NB4 (cell line): ENCODE measurements around the gene RPS6KA1.

Source experiments
- DNase-seq: peaks from one replicate; pipeline ENCODE4 v3.0.0; 2010; ENCODE audit warnings: low read depth
- H3K4me3 ChIP-seq: one replicate; pipeline ENCODE4 v1.5.1; 2011; ENCODE audit warnings: mild to moderate bottlenecking, low read depth, low read length, moderate library complexity
- MYC ChIP-seq: IDR thresholded peaks from 2 replicates; pipeline ENCODE4 v1.6.1; 2011; ENCODE audit warnings: low read depth, low read length
- POLR2A ChIP-seq: IDR thresholded peaks from 2 replicates; pipeline ENCODE4 v1.6.1; 2011; ENCODE audit warnings: mild to moderate bottlenecking; ENCODE audit not compliant: insufficient read length; ENCODE audit errors: extremely low read depth
- TF ChIP-seq, protein P1 (sequence below): IDR thresholded peaks from one replicate; pipeline ENCODE4 v1.5.1; 2012; ENCODE audit warnings: low read depth, low read length
- TF ChIP-seq, protein P2 (sequence below): IDR thresholded peaks from 2 replicates; pipeline ENCODE4 v1.6.1; 2011; ENCODE audit warnings: low read depth, low read length

The RPS6KA1 gene

DNA sequence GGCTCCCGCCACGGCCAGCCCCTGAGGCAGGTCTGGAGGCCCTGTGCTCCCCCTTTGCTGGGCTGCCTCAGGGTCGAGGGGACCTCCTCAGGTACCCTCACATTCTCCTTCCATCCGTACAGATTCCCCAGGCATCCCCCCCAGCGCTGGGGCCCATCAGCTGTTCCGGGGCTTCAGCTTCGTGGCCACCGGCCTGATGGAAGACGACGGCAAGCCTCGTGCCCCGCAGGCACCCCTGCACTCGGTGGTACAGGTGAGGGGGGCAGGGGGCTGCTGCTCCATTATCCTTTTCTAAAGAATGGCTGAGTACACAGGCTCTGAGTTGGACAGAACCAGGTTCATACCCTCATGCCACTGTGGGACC lies 29.1 kb downstream of the RPS6KA1 start:
- H3K4me3 ChIP-seq, result no peak overlapping the region
- no peak for TF ChIP-seq POLR2A
- TF ChIP-seq, protein P1, sequence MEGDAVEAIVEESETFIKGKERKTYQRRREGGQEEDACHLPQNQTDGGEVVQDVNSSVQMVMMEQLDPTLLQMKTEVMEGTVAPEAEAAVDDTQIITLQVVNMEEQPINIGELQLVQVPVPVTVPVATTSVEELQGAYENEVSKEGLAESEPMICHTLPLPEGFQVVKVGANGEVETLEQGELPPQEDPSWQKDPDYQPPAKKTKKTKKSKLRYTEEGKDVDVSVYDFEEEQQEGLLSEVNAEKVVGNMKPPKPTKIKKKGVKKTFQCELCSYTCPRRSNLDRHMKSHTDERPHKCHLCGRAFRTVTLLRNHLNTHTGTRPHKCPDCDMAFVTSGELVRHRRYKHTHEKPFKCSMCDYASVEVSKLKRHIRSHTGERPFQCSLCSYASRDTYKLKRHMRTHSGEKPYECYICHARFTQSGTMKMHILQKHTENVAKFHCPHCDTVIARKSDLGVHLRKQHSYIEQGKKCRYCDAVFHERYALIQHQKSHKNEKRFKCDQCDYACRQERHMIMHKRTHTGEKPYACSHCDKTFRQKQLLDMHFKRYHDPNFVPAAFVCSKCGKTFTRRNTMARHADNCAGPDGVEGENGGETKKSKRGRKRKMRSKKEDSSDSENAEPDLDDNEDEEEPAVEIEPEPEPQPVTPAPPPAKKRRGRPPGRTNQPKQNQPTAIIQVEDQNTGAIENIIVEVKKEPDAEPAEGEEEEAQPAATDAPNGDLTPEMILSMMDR, result no peak
- DNase-seq, result no peak

DNA sequence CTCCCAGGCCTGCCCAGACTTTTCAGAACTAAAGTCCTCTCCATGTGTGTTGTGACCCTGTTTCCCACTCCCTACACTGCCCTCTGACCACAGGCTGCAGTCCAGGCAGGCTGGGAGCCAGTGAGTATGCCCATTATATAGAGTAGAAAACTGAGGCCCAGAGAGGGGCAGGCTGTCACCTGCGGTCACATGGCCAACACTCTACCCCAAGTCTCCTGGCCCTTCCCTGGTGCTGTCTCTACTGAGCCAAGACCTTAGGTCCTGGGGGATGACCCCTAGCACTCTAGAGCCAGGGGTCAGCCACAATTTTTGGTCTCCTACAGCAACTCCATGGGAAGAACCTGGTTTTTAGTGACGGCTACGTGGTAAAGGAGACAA lies 30.8 kb downstream of the RPS6KA1 start:
- DNase-seq, result no peak
- no peak overlapping the region for H3K4me3 ChIP-seq
- TF ChIP-seq, protein P2, sequence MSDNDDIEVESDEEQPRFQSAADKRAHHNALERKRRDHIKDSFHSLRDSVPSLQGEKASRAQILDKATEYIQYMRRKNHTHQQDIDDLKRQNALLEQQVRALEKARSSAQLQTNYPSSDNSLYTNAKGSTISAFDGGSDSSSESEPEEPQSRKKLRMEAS, result no peak
- TF ChIP-seq POLR2A (no peak), MYC (no peak)
- TF ChIP-seq, protein P1, result no peak

DNA sequence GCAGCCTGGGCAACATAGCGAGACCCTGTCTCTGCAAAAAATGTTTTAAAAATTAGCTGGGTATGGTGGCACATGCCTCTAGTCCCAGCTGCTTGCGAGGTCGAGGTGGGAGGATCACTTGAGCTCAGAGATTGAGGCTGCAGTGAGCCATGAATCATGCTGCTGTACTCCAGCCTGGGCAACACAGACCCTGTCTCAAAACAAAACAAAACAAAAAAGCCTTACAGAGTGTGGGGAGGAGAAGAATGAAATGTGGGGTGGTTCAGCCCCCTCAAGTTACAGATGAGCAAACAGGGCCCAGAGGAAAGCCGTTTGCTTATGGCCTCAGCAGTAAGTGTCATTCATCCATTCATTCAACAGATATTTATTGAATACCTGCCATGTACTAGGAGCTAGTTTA lies 40.7 kb downstream of the RPS6KA1 start:
- H3K4me3 ChIP-seq, result no peak overlapping the region
- TF ChIP-seq POLR2A, result no peak
- TF ChIP-seq, protein P1, result no peak
- TF ChIP-seq MYC, result no peak
- TF ChIP-seq, protein P2, result no peak
- DNase-seq, result no peak

DNA sequence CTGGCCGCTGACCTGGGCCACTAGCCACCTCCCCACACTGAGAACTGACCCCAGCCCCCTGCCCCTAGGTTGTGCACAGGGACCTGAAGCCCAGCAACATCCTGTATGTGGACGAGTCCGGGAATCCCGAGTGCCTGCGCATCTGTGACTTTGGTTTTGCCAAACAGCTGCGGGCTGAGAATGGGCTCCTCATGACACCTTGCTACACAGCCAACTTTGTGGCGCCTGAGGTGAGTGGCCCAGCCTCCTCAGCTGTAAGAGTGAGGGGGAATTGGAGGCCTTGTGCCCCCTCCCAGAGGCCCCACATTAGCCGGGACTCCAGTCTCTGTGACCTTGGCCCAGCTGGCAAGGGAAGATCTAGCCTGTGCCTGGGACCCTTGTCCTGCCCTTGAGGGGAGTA lies 41.8 kb downstream of the RPS6KA1 start:
- TF ChIP-seq POLR2A, result no peak
- no peak for TF ChIP-seq MYC
- TF ChIP-seq, protein P2, result no peak
- TF ChIP-seq, protein P1, result no peak
- H3K4me3 ChIP-seq, result no peak overlapping the region
- no peak for DNase-seq

DNA sequence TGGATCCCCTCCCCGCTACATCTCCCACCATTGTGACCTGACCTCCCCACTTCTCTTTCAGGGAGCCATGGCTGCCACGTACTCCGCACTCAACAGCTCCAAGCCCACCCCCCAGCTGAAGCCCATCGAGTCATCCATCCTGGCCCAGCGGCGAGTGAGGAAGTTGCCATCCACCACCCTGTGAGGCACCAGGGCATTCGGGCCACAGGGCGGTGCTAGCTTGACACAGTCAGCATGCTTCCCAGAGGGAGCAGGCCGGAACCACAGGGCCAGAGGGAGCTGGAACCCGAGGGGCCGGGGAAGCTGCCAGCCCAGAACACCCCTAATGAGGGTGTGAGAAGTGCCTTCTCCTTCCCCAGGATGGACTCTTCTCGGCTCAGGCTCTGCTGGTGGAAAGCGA lies 44.5 kb downstream of the RPS6KA1 start:
- H3K4me3 ChIP-seq, result no peak overlapping the region
- TF ChIP-seq, protein P1, result no peak
- TF ChIP-seq MYC (no peak), POLR2A (no peak)
- TF ChIP-seq, protein P2, result no peak

DNA sequence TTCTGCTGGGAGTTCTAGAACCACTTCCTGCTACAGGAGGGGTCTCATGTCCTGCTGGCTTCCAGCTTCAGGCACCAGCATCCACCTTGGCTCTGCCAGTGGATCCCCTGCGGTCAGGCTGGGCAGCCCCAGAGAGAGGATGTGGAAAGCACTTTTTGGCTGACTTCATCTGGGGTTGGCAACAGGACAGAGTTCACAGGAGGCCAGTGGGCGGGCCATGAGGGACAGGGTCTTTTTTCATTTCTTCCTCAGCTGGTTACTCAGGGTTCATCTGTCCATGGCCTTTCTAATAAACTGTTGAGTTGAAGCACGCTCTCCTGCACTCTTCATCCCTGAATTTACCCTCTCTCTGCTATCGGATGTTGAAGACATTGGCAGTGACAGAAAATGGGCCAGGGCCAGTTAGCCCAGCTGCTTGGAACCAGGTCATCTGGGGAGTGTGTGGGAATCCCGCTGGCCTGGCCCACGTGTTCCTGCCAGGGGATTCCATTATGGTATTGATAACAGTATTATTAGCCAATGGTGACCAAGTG lies 45.2 kb downstream of the RPS6KA1 start:
- TF ChIP-seq, protein P2, result no peak
- no peak for TF ChIP-seq POLR2A
- TF ChIP-seq MYC, result no peak
- TF ChIP-seq, protein P1, result no peak
- H3K4me3 ChIP-seq, result no peak overlapping the region

More for the DNA sequence above, 44.5 kb downstream of the RPS6KA1 start:
- no peak for DNase-seq

More for the DNA sequence above, 45.2 kb downstream of the RPS6KA1 start:
- DNase-seq, result no peak
